K562 (cell line): ENCODE measurements around the gene HOMEZ. TPM values are rescaled to one million over a fixed set of nuclear protein-coding genes. Genes with fewer than 3 reads are reported as not detected.

ENCODE experiments used
- CREB5 ChIP-seq: fragments of 250-450 bp; sonication (Bioruptor Pico); IDR thresholded peaks from 2 replicates; pipeline ENCODE4 v1.5.0; 2020; ENCODE audit warnings: mild to moderate bottlenecking
- FOSL1 ChIP-seq: fragments of 200-800 bp; sonication (Bioruptor generic); conservative IDR thresholded peaks from 2 replicates; pipeline ENCODE4 v1.6.1; 2016; ENCODE audit warnings: missing genetic modification characterization, missing compliant biosample characterization
- ILF3 ChIP-seq: fragments of 450-650 bp; IDR thresholded peaks from 2 replicates; pipeline ENCODE4 v1.6.1; 2018; ENCODE audit warnings: antibody characterized with exemption, mild to moderate bottlenecking, moderate library complexity, borderline replicate concordance
- MCM2 ChIP-seq: fragments of 450-650 bp; IDR thresholded peaks from 2 replicates; pipeline ENCODE4 v1.6.1; 2017; ENCODE audit warnings: low read depth, mild to moderate bottlenecking
- MCM5 ChIP-seq: fragments of 450-650 bp; IDR thresholded peaks from 2 replicates; pipeline ENCODE4 v1.6.1; 2016; ENCODE audit warnings: low read depth
- MYBL2 ChIP-seq, 2 experiments: fragments of 450-650 bp in 1 of 2; sonication (generic) in 1 of 2; formaldehyde crosslinking in 1 of 2; IDR thresholded peaks; 2 replicates each; pipeline versions ENCODE4 v1.6.1 to v1.8.1; 2017 to 2022; ENCODE audit warnings: borderline replicate concordance in 1 of 2, inconsistent platforms in 1 of 2, low read depth in 1 of 2, mild to moderate bottlenecking in 1 of 2, missing genetic modification reagents in 1 of 2, moderate library complexity in 1 of 2
- RBM14 ChIP-seq: fragments of 200-400 bp; formaldehyde crosslinking; IDR thresholded peaks from 2 replicates; pipeline ENCODE4 v1.6.1; 2018; ENCODE audit warnings: low read depth, mild to moderate bottlenecking, low read length, moderate library complexity, borderline replicate concordance; ENCODE audit not compliant: insufficient read depth
- SAFB ChIP-seq: fragments of 200-400 bp; formaldehyde crosslinking; IDR thresholded peaks from 2 replicates; pipeline ENCODE4 v1.6.1; 2017; ENCODE audit warnings: low read depth, low read length, borderline replicate concordance
- SAP30 ChIP-seq: fragments of 200-600 bp; sonication (generic); IDR thresholded peaks from 2 replicates; pipeline ENCODE4 v1.6.1; 2012; ENCODE audit warnings: borderline replicate concordance, low read depth, mild to moderate bottlenecking, moderate library complexity, low read length, control low read depth, inconsistent platforms; ENCODE audit not compliant: insufficient read depth, poor library complexity, severe bottlenecking
- TOE1 ChIP-seq, 2 experiments: fragments of 450-650 bp in 1 of 2; sonication (generic) in 1 of 2; formaldehyde crosslinking in 1 of 2; IDR thresholded peaks; 2 replicates each; pipeline versions ENCODE4 v1.7.1 to v1.8.0; 2016 to 2022; ENCODE audit warnings: borderline replicate concordance in 2 of 2, mild to moderate bottlenecking in 2 of 2, antibody characterized with exemption in 1 of 2, inconsistent platforms in 1 of 2, low read depth in 1 of 2, missing genetic modification reagents in 1 of 2, moderate library complexity in 1 of 2
- ZC3H8 ChIP-seq: fragments of 450-650 bp; IDR thresholded peaks from 2 replicates; pipeline ENCODE4 v1.6.1; 2017
- ZNF57 ChIP-seq: fragments of 450-650 bp; formaldehyde crosslinking; IDR thresholded peaks from 2 replicates; pipeline ENCODE4 v1.4.0; 2020; ENCODE audit warnings: mild to moderate bottlenecking, moderate library complexity
- ZNF75A ChIP-seq: fragments of 450-650 bp; formaldehyde crosslinking; IDR thresholded peaks from 2 replicates; pipeline ENCODE4 v1.4.0; 2020; ENCODE audit warnings: mild to moderate bottlenecking
- ZNF77 ChIP-seq: fragments of 250-450 bp; sonication (Bioruptor Pico); IDR thresholded peaks from 2 replicates; pipeline ENCODE4 v1.5.0; 2020
- polyA plus RNA-seq, 8 experiments: library from polyadenylated mRNA; depleted of rRNA in 4 of 8; stranded (reverse) in 5 of 8; unstranded in 3 of 8; fragments of >200 nt; fragmentation: Nextera tagmentation in 2 of 8; fragmentation: Illumina TruSeq in 1 of 8; extraction: Ambion mirVana in 2 of 8; extraction: Trizol in 1 of 8; gene quantifications; 2 replicates each; pipeline versions ENCODE4 v1.2.1 to v1.2.3, GENCODE V29; 2011 to 2014; ENCODE audit warnings: inconsistent platforms in 1 of 8, missing spikeins in 1 of 8
- total RNA-seq, 7 experiments: library from RNA; depleted of rRNA in 6 of 7; stranded (reverse); fragments of >200 nt in 6 of 7; fragmentation: Illumina TruSeq in 2 of 7; extraction: Trizol in 2 of 7; gene quantifications; 2 replicates each; pipeline versions ENCODE4 v1.2.1 to v1.2.3, GENCODE V29; 2011 to 2021; ENCODE audit warnings: low replicate concordance in 1 of 7
- TF ChIP-seq, protein P1 (sequence below): fragments of 450-650 bp; formaldehyde crosslinking; IDR thresholded peaks from 2 replicates; pipeline ENCODE4 v1.4.0; 2022; ENCODE audit warnings: missing genetic modification characterization

The HOMEZ gene
- total and polyA plus RNA-seq, 9 of the 15 experiments (the other 6 are each of a cell fraction or from before 2014, with no cell fraction given), result 3.0 to 30.2 (median 16.9) TPM

DNA sequence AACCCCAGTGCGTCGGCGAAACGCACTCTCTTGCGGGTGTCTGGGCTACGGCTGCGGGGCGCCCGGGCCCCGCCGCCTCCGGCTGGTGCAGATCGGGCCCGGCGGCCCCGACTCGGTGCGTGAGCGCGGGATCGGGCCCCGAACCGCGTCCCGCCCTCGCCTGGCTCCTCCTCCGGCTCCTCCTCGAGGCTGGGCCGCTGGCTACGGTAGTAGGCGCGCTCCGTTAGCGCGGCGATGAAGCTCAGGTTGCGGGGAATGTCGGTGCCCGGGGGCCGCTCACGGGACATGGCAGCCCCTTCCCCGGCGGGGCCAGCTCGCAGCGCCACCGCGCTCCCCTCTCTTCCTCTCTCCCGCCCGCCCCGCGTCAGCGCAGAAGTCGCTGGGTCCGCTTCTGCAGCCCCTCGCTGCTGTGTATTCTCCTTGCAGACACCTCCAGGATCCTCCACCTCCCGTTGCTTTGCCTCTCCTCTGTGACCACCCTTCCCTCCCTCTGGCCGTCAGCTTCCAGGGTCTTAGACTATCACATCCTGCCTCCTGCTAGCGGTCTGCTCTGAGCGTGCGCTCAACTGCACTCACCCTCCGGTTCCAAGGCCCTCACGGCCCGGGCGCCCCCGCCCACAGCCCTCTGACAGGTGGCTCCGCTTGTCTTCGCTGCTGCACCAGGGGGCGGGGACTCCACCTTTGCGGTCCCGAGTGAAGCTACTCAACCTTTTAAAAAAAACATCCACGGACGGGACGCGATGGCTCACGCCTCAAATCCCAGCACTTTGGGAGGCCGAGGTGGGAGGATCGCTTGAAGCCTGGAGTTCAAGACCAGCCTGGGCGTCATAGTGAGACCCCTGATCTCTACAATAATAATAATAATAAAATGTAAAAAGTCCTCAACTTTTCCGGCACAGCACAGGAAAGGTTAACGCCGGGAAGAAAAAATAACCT lies 16.6 kb upstream of the HOMEZ start, which contains the start of gene PPP1R3E (continued):
- no peak for TF ChIP-seq ZNF75A (CRISPR knock-in tag)
- no peak for TF ChIP-seq CREB5 (CRISPR knock-in tag)
- TF ChIP-seq RBM14, result no peak
- no peak for TF ChIP-seq ZNF77 (CRISPR knock-in tag)
- TF ChIP-seq MYBL2 (IDR thresholded peaks at IDR 0.05; ENCODE audit: low read depth), result no peak
- TF ChIP-seq MYBL2 (CRISPR knock-in tag; IDR thresholded peaks at IDR 0.05; ENCODE audit: borderline replicate concordance), result no peak
- TF ChIP-seq ZC3H8, result no peak
- TF ChIP-seq SAP30, result no peak
- no peak for TF ChIP-seq MCM5
- TF ChIP-seq, protein P1, sequence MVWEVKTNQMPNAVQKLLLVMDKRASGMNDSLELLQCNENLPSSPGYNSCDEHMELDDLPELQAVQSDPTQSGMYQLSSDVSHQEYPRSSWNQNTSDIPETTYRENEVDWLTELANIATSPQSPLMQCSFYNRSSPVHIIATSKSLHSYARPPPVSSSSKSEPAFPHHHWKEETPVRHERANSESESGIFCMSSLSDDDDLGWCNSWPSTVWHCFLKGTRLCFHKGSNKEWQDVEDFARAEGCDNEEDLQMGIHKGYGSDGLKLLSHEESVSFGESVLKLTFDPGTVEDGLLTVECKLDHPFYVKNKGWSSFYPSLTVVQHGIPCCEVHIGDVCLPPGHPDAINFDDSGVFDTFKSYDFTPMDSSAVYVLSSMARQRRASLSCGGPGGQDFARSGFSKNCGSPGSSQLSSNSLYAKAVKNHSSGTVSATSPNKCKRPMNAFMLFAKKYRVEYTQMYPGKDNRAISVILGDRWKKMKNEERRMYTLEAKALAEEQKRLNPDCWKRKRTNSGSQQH (CRISPR knock-in tag), result no peak
- no peak for TF ChIP-seq TOE1 (IDR thresholded peaks at IDR 0.05; ENCODE audit: borderline replicate concordance)
- TF ChIP-seq TOE1 (CRISPR knock-in tag; IDR thresholded peaks at IDR 0.05; ENCODE audit: borderline replicate concordance, low read depth), result no peak
- no peak for TF ChIP-seq SAFB
- no peak for TF ChIP-seq ZNF57 (CRISPR knock-in tag)
- TF ChIP-seq MCM2, result no peak
- TF ChIP-seq ILF3, result no peak
- TF ChIP-seq FOSL1 (tag), result no peak
